ENCODE data around the gene ABCA2.

- no peak for TF ChIP-seq NFRKB (IDR thresholded peaks at IDR 0.05)
- TF ChIP-seq ZNF384 (IDR thresholded peaks at IDR 0.05) = no peak
- TF ChIP-seq FOXM1 (IDR thresholded peaks at IDR 0.05; ENCODE audit: borderline replicate concordance) = no peak
- TF ChIP-seq CTBP1 (IDR thresholded peaks at IDR 0.05; ENCODE audit: borderline replicate concordance) = no peak
- TF ChIP-seq SP1 (IDR thresholded peaks at IDR 0.05) = no peak
- no peak for TF ChIP-seq SUZ12 (IDR thresholded peaks at IDR 0.05)
- TF ChIP-seq BHLHE40 (IDR thresholded peaks at IDR 0.05; ENCODE audit: borderline replicate concordance) = no peak
- no peak for TF ChIP-seq HDGF (IDR thresholded peaks at IDR 0.05; ENCODE audit: borderline replicate concordance)
These were observed 25.2 kb upstream of the ABCA2 start for GRCh38 chr9:137052998-137053943.
